Bronchial epithelial cell (primary cell): ENCODE measurements around the gene PLPP3. TPM values are rescaled to one million over a fixed set of nuclear protein-coding genes. Genes with fewer than 3 reads are reported as not detected.

ENCODE experiments used
- DNase-seq: peaks from one replicate; pipeline ENCODE4 v3.0.0-alpha.2; 2010; ENCODE audit warnings: low read depth
- FAIRE-seq: peaks from 2 replicates; lab custom pipeline; 2011; peaks lifted over from hg19 to GRCh38; lab: Jason Lieb, UNC
- H3K27me3 ChIP-seq: 2 replicates; pipeline ENCODE4 v1.5.1; 2011; ENCODE audit warnings: low read length; ENCODE audit not compliant: control insufficient read depth, insufficient read depth
- H3K36me3 ChIP-seq: 2 replicates; pipeline ENCODE4 v1.5.1; 2011; ENCODE audit warnings: low read length; ENCODE audit not compliant: control insufficient read depth, insufficient read depth
- H3K4me3 ChIP-seq: 2 replicates; pipeline ENCODE4 v1.5.1; 2011; ENCODE audit warnings: mild to moderate bottlenecking, low read depth, low read length, control low read depth
- total RNA-seq: library from RNA; depleted of rRNA; stranded (reverse); fragments of >200 nt; gene quantifications from 2 replicates; pipeline ENCODE4 v1.2.1, GENCODE V29; 2014
- TF ChIP-seq, protein P1 (sequence below): IDR thresholded peaks from 2 replicates; pipeline ENCODE4 v1.5.1; 2011; ENCODE audit warnings: mild to moderate bottlenecking, moderate library complexity, low read length, control low read depth, inconsistent platforms; ENCODE audit not compliant: insufficient read depth, severe bottlenecking

Gene PLPP3
- total RNA-seq, 1 donor from 2014 or later: 3.4 TPM

DNA sequence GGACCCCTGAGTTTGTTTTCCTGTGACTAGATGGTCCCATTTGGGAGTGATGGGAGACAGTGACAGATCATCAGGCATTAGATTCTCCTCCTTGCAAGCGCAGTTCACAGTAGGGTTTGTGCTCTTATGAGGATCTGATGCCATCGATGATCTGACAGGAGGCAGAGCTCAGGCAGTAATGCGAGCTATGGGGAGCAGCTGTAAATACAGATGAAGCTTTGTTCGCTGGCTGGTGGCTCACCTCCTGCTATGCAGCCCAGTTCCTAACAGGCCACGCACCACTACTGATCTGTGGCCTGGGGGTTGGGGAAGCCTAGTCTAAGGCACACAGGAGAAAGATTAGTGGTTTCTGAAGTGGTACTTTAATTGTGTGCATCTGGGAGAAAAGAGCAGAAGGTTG lies 7.1 kb upstream of the PLPP3 start:
- Histone ChIP-seq H3K27me3 (no peaks in the 10 kb centered on the region), H3K36me3 (no peaks in the 10 kb centered on the region), H3K4me3 (no peak overlapping the region)
- FAIRE-seq: no peak
- no peak for DNase-seq
- TF ChIP-seq, protein P1, sequence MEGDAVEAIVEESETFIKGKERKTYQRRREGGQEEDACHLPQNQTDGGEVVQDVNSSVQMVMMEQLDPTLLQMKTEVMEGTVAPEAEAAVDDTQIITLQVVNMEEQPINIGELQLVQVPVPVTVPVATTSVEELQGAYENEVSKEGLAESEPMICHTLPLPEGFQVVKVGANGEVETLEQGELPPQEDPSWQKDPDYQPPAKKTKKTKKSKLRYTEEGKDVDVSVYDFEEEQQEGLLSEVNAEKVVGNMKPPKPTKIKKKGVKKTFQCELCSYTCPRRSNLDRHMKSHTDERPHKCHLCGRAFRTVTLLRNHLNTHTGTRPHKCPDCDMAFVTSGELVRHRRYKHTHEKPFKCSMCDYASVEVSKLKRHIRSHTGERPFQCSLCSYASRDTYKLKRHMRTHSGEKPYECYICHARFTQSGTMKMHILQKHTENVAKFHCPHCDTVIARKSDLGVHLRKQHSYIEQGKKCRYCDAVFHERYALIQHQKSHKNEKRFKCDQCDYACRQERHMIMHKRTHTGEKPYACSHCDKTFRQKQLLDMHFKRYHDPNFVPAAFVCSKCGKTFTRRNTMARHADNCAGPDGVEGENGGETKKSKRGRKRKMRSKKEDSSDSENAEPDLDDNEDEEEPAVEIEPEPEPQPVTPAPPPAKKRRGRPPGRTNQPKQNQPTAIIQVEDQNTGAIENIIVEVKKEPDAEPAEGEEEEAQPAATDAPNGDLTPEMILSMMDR: no peak

GRCh38 chr1:56585985-56586384 lies 6.6 kb upstream of the PLPP3 start:
- TF ChIP-seq, protein P1: no peak
- DNase-seq (no peak), FAIRE-seq (no peak)
- Histone ChIP-seq H3K27me3 (no peaks in the 10 kb centered on the region), H3K36me3 (no peaks in the 10 kb centered on the region), H3K4me3 (no peak overlapping the region)

DNA sequence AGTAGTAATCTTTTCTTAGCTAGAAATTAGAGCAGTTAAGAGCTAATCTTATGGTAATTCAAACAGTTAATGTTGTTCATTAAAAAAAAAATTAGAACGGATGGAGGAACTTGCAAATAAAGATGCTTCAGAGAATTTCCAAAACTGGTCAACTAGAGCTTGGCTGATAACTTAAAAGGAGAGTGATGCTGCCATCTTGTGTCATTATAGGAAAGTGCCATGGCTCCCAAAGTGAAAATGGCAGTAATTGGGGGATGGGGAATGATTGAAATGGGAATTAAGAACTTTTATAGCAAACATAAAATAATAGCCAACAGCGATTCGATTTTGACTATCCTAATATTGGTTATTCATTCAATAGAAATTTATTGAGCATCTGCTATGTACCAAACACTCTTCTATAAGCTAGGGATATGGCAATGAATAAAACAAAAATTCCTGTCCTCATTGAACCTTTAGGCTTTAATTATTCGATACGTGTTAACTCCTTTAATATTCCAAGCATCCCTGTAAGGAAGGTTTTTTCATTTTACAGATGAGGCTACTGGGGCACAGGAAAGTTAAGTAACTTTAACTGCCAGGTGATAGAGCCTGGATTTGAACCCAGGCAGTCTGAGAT lies 5.7 kb upstream of the PLPP3 start:
- no peak overlapping the region for H3K4me3 ChIP-seq
- TF ChIP-seq, protein P1: peak; percentile 59
- H3K36me3 ChIP-seq: no peaks in the 10 kb centered on the region
- DNase-seq (peak; percentile 54), FAIRE-seq (no peak)
- H3K27me3 ChIP-seq: no peaks in the 10 kb centered on the region

- no peak overlapping the region for H3K4me3 ChIP-seq
- TF ChIP-seq, protein P1: no peak
- FAIRE-seq (no peak), DNase-seq (no peak)
- no peaks in the 10 kb centered on the region for H3K27me3 ChIP-seq
- no peaks in the 10 kb centered on the region for H3K36me3 ChIP-seq
Observed at GRCh38 chr1:56583957-56584468, 4.7 kb upstream of the PLPP3 start.

GRCh38 chr1:56580771-56581170 lies 1.4 kb upstream of the PLPP3 start:
- Histone ChIP-seq H3K27me3 (no peaks in the 10 kb centered on the region), H3K36me3 (no peaks in the 10 kb centered on the region), H3K4me3 (no peak overlapping the region)
- DNase-seq (no peak), FAIRE-seq (no peak)
- TF ChIP-seq, protein P1: no peak
